NOMO-1 treated with DMSO at 0.1 percent for 48 hours (cell line): ENCODE data around the gene NME5.
A peak's percentile ranks its signal among the peaks of the same experiment; 100 is the strongest.
"Not testable (repeated sequence)": the region's sequence is repeated elsewhere in the genome, so short reads cannot be mapped to it uniquely, and the experiment has no call there.

ENCODE experiments used
- DNase-seq: peaks from one replicate; lab custom pipeline; 2025; ENCODE audit not compliant: unreplicated experiment; lab: John Stamatoyannopoulos, UW

The NME5 gene

GRCh38 chr5:138138949-138139780 lies at the start of gene NME5:
Gene NME5 (minus strand): TSS chr5:138139428. CDS start chr5:138138780, 648 bp downstream.
- no peak for DNase-seq

- no peak for DNase-seq
These were observed 49.4 kb upstream of the NME5 start for GRCh38 chr5:138188626-138189025.

- peak; percentile 95 for DNase-seq
These were observed 46.8 kb upstream of the NME5 start for GRCh38 chr5:138186002-138186447.

GRCh38 chr5:138182808-138183207 lies 43.6 kb upstream of the NME5 start:
- no peak for DNase-seq

GRCh38 chr5:138180841-138181240 lies 41.6 kb upstream of the NME5 start:
- DNase-seq, result no peak

GRCh38 chr5:138180183-138180782 lies 41.1 kb upstream of the NME5 start:
- DNase-seq, result peak; percentile 92

GRCh38 chr5:138179277-138179857 lies 40.1 kb upstream of the NME5 start:
- DNase-seq, result peak; percentile 30

GRCh38 chr5:138178516-138179276 lies 39.5 kb upstream of the NME5 start, which contains the start of the genes BRD8 and KIF20A:
Gene BRD8 (minus strand): TSS chr5:138178630. CDS start chr5:138178614, 16 bp downstream.
Gene KIF20A (plus strand): TSS chr5:138179112. CDS start chr5:138179681, 569 bp downstream.
- DNase-seq, result peak; percentile 99

- DNase-seq, result peak; percentile 56
These were observed 38.8 kb upstream of the NME5 start for GRCh38 chr5:138177941-138178515.

GRCh38 chr5:138170299-138170698 lies 31.1 kb upstream of the NME5 start:
- DNase-seq, result no peak

- no peak for DNase-seq
These were observed 29.9 kb upstream of the NME5 start for GRCh38 chr5:138169124-138169523.

- DNase-seq, result no peak
These were observed 24.5 kb upstream of the NME5 start for GRCh38 chr5:138163721-138164120.

- DNase-seq, result no peak
These were observed 21.5 kb upstream of the NME5 start for GRCh38 chr5:138160706-138161105.

GRCh38 chr5:138159666-138160065 lies 20.4 kb upstream of the NME5 start:
- DNase-seq, result no peak

- DNase-seq, result no peak
These were observed 18.4 kb upstream of the NME5 start for GRCh38 chr5:138157626-138158025.

GRCh38 chr5:138155977-138156376 lies 16.7 kb upstream of the NME5 start:
- DNase-seq, result not testable (repeated sequence)

- no peak for DNase-seq
These were observed 10.3 kb upstream of the NME5 start for GRCh38 chr5:138149530-138149929.

GRCh38 chr5:138148811-138149210 lies 9.6 kb upstream of the NME5 start:
- DNase-seq, result no peak

- DNase-seq, result not testable (repeated sequence)
These were observed 4.3 kb upstream of the NME5 start for GRCh38 chr5:138143578-138143977.

- no peak for DNase-seq
These were observed 2.5 kb upstream of the NME5 start for GRCh38 chr5:138141734-138142133.

- DNase-seq, result no peak
These were observed 1.0 kb upstream of the NME5 start for GRCh38 chr5:138140268-138140667.
